H1 (cell line): ENCODE measurements around the gene SNRPE. TPM values are rescaled to one million over a fixed set of nuclear protein-coding genes. Genes with fewer than 3 reads are reported as not detected.

Experiments
- CTCF ChIA-PET: fragments of 300-600 bp; sonication (Branson Sonifier 250); formaldehyde crosslinking; loops from one replicate; lab custom pipeline; 2021; ENCODE audit not compliant: partially characterized antibody; lab: Charles Lee
- POLR2A ChIA-PET: fragments of 300-600 bp; sonication (Branson Sonifier 250); formaldehyde crosslinking; loops from one replicate; lab custom pipeline; 2021; ENCODE audit warnings: inconsistent platforms; ENCODE audit not compliant: partially characterized antibody; lab: Charles Lee
- DNase-seq, 2 experiments: peaks; one replicate each; pipeline versions ENCODE4 v3.0.0 to v3.0.0-alpha.2; 2010 to 2022; ENCODE audit warnings: low spot score in 2 of 2, low read depth in 1 of 2, mixed read lengths in 1 of 2
- FAIRE-seq: peaks from 2 replicates; lab custom pipeline; 2011; peaks lifted over from hg19 to GRCh38; lab: Jason Lieb, UNC
- H2AFZ ChIP-seq: 2 replicates; pipeline ENCODE4 v1.8.1; 2012; ENCODE audit warnings: low read length, inconsistent platforms
- H2AK5ac ChIP-seq: 2 replicates; pipeline ENCODE4 v1.6.1; 2013; ENCODE audit warnings: low read depth, low read length
- H2BK120ac ChIP-seq: replicated peaks from 2 replicates; pipeline ENCODE3; 2013; ENCODE audit warnings: low read depth, low read length, inconsistent platforms
- H2BK12ac ChIP-seq: 2 replicates; pipeline ENCODE4 v1.6.1; 2013; ENCODE audit warnings: low read depth, low read length
- H2BK15ac ChIP-seq: 2 replicates; pipeline ENCODE4 v1.6.1; 2013; ENCODE audit warnings: low read length
- H2BK20ac ChIP-seq: 2 replicates; pipeline ENCODE4 v1.6.1; 2013; ENCODE audit warnings: low read length
- H2BK5ac ChIP-seq: 2 replicates; pipeline ENCODE4 v1.6.1; 2013; ENCODE audit warnings: low read depth, low read length
- H3K14ac ChIP-seq: 2 replicates; pipeline ENCODE4 v1.6.1; 2013; ENCODE audit warnings: inconsistent platforms; ENCODE audit not compliant: insufficient read length
- H3K18ac ChIP-seq: 2 replicates; pipeline ENCODE4 v1.6.1; 2013; ENCODE audit warnings: low read length; ENCODE audit errors: extremely low read depth
- H3K23ac ChIP-seq: 2 replicates; pipeline ENCODE4 v1.6.1; 2013; ENCODE audit warnings: inconsistent platforms; ENCODE audit not compliant: insufficient read length
- H3K23me2 ChIP-seq: 2 replicates; pipeline ENCODE4 v1.6.1; 2013; ENCODE audit warnings: low read depth, low read length
- H3K27ac ChIP-seq: 2 replicates; pipeline ENCODE4 v1.6.1; 2011; ENCODE audit warnings: low read depth, low read length, inconsistent platforms
- H3K27me3 ChIP-seq, 4 experiments: replicated peaks in 1 of 4; 1 replicate in 1 of 4; 2 replicates in 3 of 4; pipeline versions ENCODE4 v1.6.1 to v1.8.1; 2011 to 2013; ENCODE audit warnings: low read length in 3 of 4, mild to moderate bottlenecking in 3 of 4, inconsistent platforms in 2 of 4, mixed read lengths in 2 of 4, moderate library complexity in 1 of 4; ENCODE audit not compliant: control insufficient read depth in 3 of 4, insufficient read depth in 3 of 4; ENCODE audit errors: extremely low read depth in 1 of 4
- H3K36me3 ChIP-seq, 4 experiments: 2 replicates each; pipeline versions ENCODE4 v1.6.1 to v1.8.1; 2011 to 2013; ENCODE audit warnings: mild to moderate bottlenecking in 4 of 4, low read length in 3 of 4, moderate library complexity in 2 of 4, control low read depth in 1 of 4, inconsistent platforms in 1 of 4; ENCODE audit not compliant: insufficient read depth in 4 of 4, control insufficient read depth in 2 of 4
- H3K4ac ChIP-seq: replicated peaks from 2 replicates; pipeline ENCODE3; 2013; ENCODE audit warnings: low read length, low read depth, mixed read lengths, inconsistent platforms; ENCODE audit not compliant: insufficient read length
- H3K4me1 ChIP-seq, 4 experiments: replicated peaks in 1 of 4; 1 replicate in 1 of 4; 2 replicates in 3 of 4; pipeline versions ENCODE4 v1.6.1 to v1.8.1; 2011 to 2013; ENCODE audit warnings: low read length in 3 of 4, inconsistent platforms in 2 of 4, mixed read lengths in 1 of 4; ENCODE audit not compliant: insufficient read depth in 4 of 4, control insufficient read depth in 3 of 4
- H3K4me2 ChIP-seq, 2 experiments: 2 replicates each; pipeline versions ENCODE4 v1.6.1 to v1.8.1; 2011 to 2013; ENCODE audit warnings: low read depth in 2 of 2, low read length in 2 of 2, control low read depth in 1 of 2, inconsistent platforms in 1 of 2, mild to moderate bottlenecking in 1 of 2; ENCODE audit not compliant: insufficient read depth in 1 of 2
- H3K4me3 ChIP-seq, 4 experiments: fragments of 200-600, 300-600 bp in 1 of 4; sonication (generic), shearing (Covaris generic), sonication (Bioruptor Twin) in 1 of 4; 2 replicates each; pipeline versions ENCODE4 v1.5.1 to v1.8.1; 2011 to 2016; ENCODE audit warnings: low read length in 4 of 4, low read depth in 3 of 4, control low read depth in 2 of 4, inconsistent platforms in 2 of 4, mild to moderate bottlenecking in 2 of 4, mixed read lengths in 1 of 4, moderate library complexity in 1 of 4; ENCODE audit not compliant: insufficient read depth in 2 of 4; ENCODE audit errors: extremely low read depth in 1 of 4
- H3K56ac ChIP-seq: replicated peaks from 2 replicates; pipeline ENCODE3; 2013; ENCODE audit warnings: low read depth, mild to moderate bottlenecking, mixed read lengths, low read length, inconsistent platforms; ENCODE audit not compliant: insufficient read length
- H3K79me1 ChIP-seq: 2 replicates; pipeline ENCODE4 v1.6.1; 2013; ENCODE audit warnings: low read depth, low read length, control low read depth
- H3K79me2 ChIP-seq, 2 experiments: 2 replicates each; pipeline versions ENCODE4 v1.6.1 to v1.8.1; 2012 to 2013; ENCODE audit warnings: low read length in 2 of 2, mild to moderate bottlenecking in 2 of 2, inconsistent platforms in 1 of 2; ENCODE audit not compliant: insufficient read depth in 2 of 2, control insufficient read depth in 1 of 2
- H3K9ac ChIP-seq, 4 experiments: replicated peaks in 1 of 4; 1 replicate in 1 of 4; 2 replicates in 3 of 4; pipeline versions ENCODE4 v1.6.1 to v1.8.1; 2011 to 2013; ENCODE audit warnings: low read depth in 3 of 4, low read length in 3 of 4, control low read depth in 2 of 4, mild to moderate bottlenecking in 2 of 4, moderate library complexity in 2 of 4, inconsistent platforms in 1 of 4; ENCODE audit errors: extremely low read depth in 1 of 4
- H3K9me3 ChIP-seq, 2 experiments: 2 replicates each; pipeline versions ENCODE4 v1.6.1 to v1.8.1; 2012 to 2013; ENCODE audit warnings: mild to moderate bottlenecking in 2 of 2, moderate library complexity in 2 of 2, control low read depth in 1 of 2, inconsistent platforms in 1 of 2, low read depth in 1 of 2, low read length in 1 of 2, mixed read lengths in 1 of 2; ENCODE audit not compliant: insufficient read depth in 2 of 2
- H4K20me1 ChIP-seq, 2 experiments: replicated peaks in 1 of 2; 2 replicates each; pipeline versions ENCODE3 to v1.8.1; 2011 to 2013; ENCODE audit warnings: inconsistent platforms in 2 of 2, low read length in 2 of 2, mild to moderate bottlenecking in 1 of 2; ENCODE audit not compliant: insufficient read depth in 2 of 2, control insufficient read depth in 1 of 2
- H4K5ac ChIP-seq: 2 replicates; pipeline ENCODE4 v1.6.1; 2013; ENCODE audit warnings: low read length, low read depth, mixed read lengths, inconsistent platforms; ENCODE audit not compliant: insufficient read length
- H4K8ac ChIP-seq: 2 replicates; pipeline ENCODE4 v1.8.0; 2013; ENCODE audit warnings: mild to moderate bottlenecking, moderate library complexity, low read length, inconsistent platforms; ENCODE audit not compliant: insufficient read depth; ENCODE audit errors: extremely low read depth
- H4K91ac ChIP-seq: replicated peaks from 2 replicates; pipeline ENCODE3; 2013; ENCODE audit warnings: low read length, mixed read lengths, inconsistent platforms; ENCODE audit not compliant: insufficient read length
- JUN ChIP-seq: IDR thresholded peaks from 2 replicates; pipeline ENCODE4 v1.6.1; 2011; ENCODE audit warnings: low read depth, mild to moderate bottlenecking, improper control_type of control experiment, low read length
- POLR2A ChIP-seq, 2 experiments: IDR thresholded peaks; 1 replicate in 1 of 2; 2 replicates in 1 of 2; pipeline ENCODE4 v1.6.1; 2011; ENCODE audit warnings: low read depth in 2 of 2, low read length in 2 of 2, mild to moderate bottlenecking in 2 of 2; ENCODE audit errors: control extremely low read depth in 1 of 2
- WGBS, 2 experiments: shearing (Covaris generic) in 1 of 2; methylation state at CpG; one replicate each; pipeline versions ENCODE4 v1.1.6 to v1.1.7; 2013 to 2015; ENCODE audit warnings: low lambda C conversion rate in 2 of 2, mixed read lengths in 2 of 2, inconsistent platforms in 1 of 2, low coverage in 1 of 2, missing lambda C conversion rate in 1 of 2; ENCODE audit not compliant: insufficient replicate concordance in 2 of 2, insufficient coverage in 1 of 2, insufficient read length in 1 of 2; ENCODE audit errors: extremely low coverage in 1 of 2, missing lambda C conversion rate in 1 of 2; 5-methylcytosine and 5-hydroxymethylcytosine counted together
- polyA plus RNA-seq, 7 experiments: library from polyadenylated mRNA; depleted of rRNA in 3 of 7; stranded (reverse) in 5 of 7; unstranded in 2 of 7; fragments of >200 nt in 5 of 7; fragments of 200-250 nt in 2 of 7; gene quantifications; 1 replicate in 5 of 7; 2 replicates in 1 of 7; 4 replicates in 1 of 7; pipeline versions ENCODE4 v1.2.1 to v1.2.3, GENCODE V29; 2011 to 2013; ENCODE audit warnings: missing spikeins in 2 of 7, mixed read lengths in 2 of 7
- total RNA-seq: library from RNA; stranded (reverse); fragmentation: NEBNext Ultra II Directional; extraction: Animal tissue kit (Norgen Biotek cat#: 25700); gene quantifications from 2 replicates; pipeline ENCODE4 v1.2.1, GENCODE V29; 2021

The SNRPE gene
- total and polyA plus RNA-seq, 2 of the 8 experiments (the other 6 are each of a cell fraction or from before 2014, with no cell fraction given): 416 to 461 TPM

- no peak overlapping the region for H2AK5ac ChIP-seq
- no peak overlapping the region for H3K18ac ChIP-seq
- H3K56ac ChIP-seq: no peak overlapping the region
- no peaks in the 10 kb centered on the region for H3K4me1 ChIP-seq
- H2BK12ac ChIP-seq: no peak overlapping the region
- H3K27ac ChIP-seq: no peak overlapping the region
- no peak overlapping the region for H2BK15ac ChIP-seq
- peaks cover 9 to 59% (median 40%) of the 10 kb centered on the region in 4 experiments for H3K36me3 ChIP-seq
- H4K20me1 ChIP-seq: peaks cover 5 to 7% of the 10 kb centered on the region in 2 experiments
- H2BK20ac ChIP-seq: no peak overlapping the region
- H3K23ac ChIP-seq: no peak overlapping the region
- no peak for FAIRE-seq
- peaks cover 0 to 28% of the 10 kb centered on the region in 2 experiments; a peak in 2 of 4 replicates for H3K79me2 ChIP-seq
- no peak overlapping the region for H4K91ac ChIP-seq
- no peak overlapping the region for H4K5ac ChIP-seq
- TF ChIP-seq POLR2A (IDR thresholded peaks at IDR 0.05; ENCODE audit: control extremely low read depth in 1 of 2, low read depth in 2 of 2, low read length in 2 of 2) (no peak), JUN (no peak)
- no peak overlapping the region for H3K9ac ChIP-seq
- H4K8ac ChIP-seq: no peak overlapping the region
- H3K14ac ChIP-seq: no peak overlapping the region
- no peak for DNase-seq
- WGBS, 2 experiments: 84% methylated on average over 1 of the region's 1 CpG; no CpG with 5 or more reads in 1 of the 2 experiments
- POLR2A ChIA-PET: interaction anchor here (1.1 to 1.2 kb wide), 2 partner anchors 12 to 13 kb away, joined by 3 read pairs; no protein-coding TSS in a partner anchor
- H2BK120ac ChIP-seq: no peak overlapping the region
- no peaks in the 10 kb centered on the region for H3K9me3 ChIP-seq
- no peak overlapping the region for H3K4ac ChIP-seq
- H3K79me1 ChIP-seq: peaks cover 4% of the 10 kb centered on the region; the same call in 1 of the 2 replicates
- no peaks in the 10 kb centered on the region for H3K27me3 ChIP-seq
- no peaks in the 10 kb centered on the region for H3K23me2 ChIP-seq
- H3K4me3 ChIP-seq: no peak overlapping the region
- H2BK5ac ChIP-seq: no peak overlapping the region
- no peak overlapping the region for H3K4me2 ChIP-seq
- H2AFZ ChIP-seq: no peak overlapping the region
- CTCF ChIA-PET: no interaction called here
These were observed 38.1 kb upstream of the SNRPE start for GRCh38 chr1:203823306-203823705.
